22Rv1 (cell line): Measurements from ENCODE around the gene FAM204A.

Source experiments
- ZFX ChIP-seq: fragments of 450-650 bp; IDR thresholded peaks from 2 replicates; pipeline ENCODE4 v1.6.1; 2017; ENCODE audit warnings: antibody characterized with exemption, borderline replicate concordance
- TF ChIP-seq, protein P1 (sequence below): fragments of 450-650 bp; IDR thresholded peaks from 2 replicates; pipeline ENCODE4 v1.5.1; 2017; ENCODE audit warnings: mild to moderate bottlenecking

DNA sequence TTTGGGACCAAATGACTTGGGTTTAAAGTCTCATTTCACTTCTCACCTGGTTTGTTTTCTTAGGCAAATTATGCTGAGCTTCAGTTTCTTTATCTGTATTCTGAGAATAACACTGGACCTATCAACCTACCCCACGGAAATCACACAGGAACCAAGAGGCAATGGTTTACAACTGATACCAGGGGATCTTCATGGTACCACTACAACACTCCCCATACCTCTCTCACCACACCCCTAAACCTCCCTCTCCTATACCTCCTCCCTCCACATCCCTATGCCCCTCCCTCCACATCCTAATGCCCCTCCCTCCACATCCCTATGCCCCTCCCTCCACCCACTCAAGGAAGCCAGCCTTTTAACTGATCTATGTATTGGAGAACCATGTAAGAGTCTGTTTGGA is 9.9 kb downstream of the FAM204A start:
- TF ChIP-seq, protein P1, sequence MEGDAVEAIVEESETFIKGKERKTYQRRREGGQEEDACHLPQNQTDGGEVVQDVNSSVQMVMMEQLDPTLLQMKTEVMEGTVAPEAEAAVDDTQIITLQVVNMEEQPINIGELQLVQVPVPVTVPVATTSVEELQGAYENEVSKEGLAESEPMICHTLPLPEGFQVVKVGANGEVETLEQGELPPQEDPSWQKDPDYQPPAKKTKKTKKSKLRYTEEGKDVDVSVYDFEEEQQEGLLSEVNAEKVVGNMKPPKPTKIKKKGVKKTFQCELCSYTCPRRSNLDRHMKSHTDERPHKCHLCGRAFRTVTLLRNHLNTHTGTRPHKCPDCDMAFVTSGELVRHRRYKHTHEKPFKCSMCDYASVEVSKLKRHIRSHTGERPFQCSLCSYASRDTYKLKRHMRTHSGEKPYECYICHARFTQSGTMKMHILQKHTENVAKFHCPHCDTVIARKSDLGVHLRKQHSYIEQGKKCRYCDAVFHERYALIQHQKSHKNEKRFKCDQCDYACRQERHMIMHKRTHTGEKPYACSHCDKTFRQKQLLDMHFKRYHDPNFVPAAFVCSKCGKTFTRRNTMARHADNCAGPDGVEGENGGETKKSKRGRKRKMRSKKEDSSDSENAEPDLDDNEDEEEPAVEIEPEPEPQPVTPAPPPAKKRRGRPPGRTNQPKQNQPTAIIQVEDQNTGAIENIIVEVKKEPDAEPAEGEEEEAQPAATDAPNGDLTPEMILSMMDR, result no peak
- TF ChIP-seq ZFX, result no peak
